Stimulated activated CD4-positive, alpha-beta T cell treated with anti-CD3 and anti-CD28 coated beads, Interleukin-1b, Interleukin-23, amount 100 ng/mL, for 1 hour (primary cell): ENCODE data around the gene RAPGEF1.
"Not testable (repeated sequence)": the region's sequence is repeated elsewhere in the genome, so short reads cannot be mapped to it uniquely, and the experiment has no call there.

Source experiments
- DNase-seq, 2 donors: peaks; one replicate each; pipeline ENCODE4 v3.0.0-alpha.2; 2020; ENCODE audit warnings: low read depth in 2 of 2

The RAPGEF1 gene

DNA sequence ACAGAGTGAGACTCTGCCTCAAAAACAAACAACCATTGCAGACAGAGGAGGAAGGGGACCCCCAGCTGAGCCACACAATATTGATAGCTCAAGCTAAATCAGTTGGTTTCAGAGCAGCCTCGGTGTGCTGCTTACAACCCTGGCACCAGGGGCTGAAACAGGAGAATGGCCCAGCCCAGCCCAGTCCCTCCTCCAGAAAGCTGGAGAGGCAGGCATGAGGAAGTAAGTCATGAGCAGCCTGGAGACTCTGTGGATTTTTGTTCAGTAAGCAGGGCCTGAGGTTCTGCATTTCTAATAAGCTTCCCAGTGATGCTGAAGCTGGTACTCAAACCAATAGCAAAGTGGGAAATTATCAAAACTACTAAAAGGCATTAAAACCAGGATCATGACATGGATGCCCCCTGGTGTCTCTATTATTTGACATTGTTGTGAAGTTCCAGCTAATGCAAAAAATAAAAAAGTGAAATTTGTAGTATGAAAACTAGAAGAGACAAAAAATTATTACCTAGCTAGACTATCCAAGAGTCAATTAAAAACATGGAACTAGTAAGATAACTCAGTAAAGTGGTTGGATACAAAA lies 180.4 kb downstream of the RAPGEF1 start:
- no peak for DNase-seq

DNA sequence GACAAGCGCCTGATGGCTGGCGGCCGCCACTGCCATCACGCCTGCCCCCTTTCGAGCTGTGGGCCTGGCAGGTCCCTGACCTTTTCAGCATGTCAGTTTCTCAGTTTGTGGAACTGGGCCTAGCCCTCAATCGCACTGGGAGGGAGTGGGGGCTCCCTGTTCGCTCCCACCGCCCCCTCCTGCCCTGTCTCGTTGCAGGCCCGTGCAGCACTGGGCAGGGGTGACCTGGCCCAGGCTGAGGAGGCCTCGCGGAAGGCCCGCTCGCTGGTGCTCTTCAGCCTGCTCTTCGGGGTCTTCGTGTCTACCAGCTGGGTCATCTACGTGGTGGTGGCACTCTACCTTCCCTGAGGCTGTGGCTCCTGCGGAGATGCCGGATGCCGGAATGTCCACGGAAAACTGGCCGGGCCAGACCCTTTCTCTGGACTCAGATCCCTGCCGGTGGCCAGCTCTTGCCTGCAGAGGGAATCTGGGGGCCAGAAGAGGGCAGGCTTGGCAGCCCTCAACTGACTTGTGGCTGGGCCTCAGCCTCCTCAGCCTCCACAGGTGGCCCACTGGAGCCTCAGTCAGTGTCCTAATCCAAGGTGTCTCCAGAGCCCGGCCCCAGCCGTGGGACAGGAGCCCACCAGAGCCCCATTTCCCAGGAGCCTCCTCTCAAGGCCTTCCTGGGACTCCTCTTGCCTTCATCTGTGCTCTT lies 181.9 kb downstream of the RAPGEF1 start:
- no peak for DNase-seq

DNA sequence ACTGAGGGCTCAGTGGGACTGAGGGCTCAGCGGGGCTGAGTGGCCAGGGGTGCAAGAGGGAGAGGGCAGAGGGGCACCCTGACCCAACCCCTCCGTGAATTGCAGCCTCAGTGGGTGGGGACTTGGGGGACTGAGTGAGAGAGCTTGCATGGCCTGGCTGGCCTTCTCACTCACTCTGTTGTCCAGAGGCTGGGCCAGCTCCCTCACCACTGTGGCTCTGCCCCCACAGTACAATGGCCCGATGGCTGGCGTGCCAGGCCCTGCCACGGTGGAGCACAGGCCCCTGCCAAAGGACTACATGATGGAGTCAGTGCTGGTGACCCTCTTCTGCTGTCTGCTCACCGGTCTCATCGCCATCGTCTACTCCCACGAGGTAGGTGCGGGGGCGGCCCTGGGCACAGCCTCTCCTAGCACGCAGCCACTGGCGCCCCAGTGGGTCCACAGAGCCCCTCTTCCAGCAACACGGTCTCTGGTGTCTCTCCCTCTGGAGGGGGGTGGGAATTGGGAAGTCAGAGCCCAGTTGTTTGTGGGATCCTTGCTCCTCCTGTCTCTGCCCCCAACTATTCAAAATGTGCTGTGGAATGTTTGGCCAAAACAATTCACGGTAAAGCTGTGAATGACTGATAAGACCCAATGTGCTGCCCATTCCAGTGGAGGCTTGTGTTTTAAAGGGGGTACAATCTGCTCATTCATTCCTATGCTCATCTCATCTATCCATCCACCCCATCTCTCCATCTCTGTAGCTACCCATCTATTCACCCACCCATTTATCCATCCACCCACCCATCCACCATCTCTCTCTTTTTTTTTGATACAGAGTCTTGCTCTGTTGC lies 183.8 kb downstream of the RAPGEF1 start:
- no peak for DNase-seq

DNA sequence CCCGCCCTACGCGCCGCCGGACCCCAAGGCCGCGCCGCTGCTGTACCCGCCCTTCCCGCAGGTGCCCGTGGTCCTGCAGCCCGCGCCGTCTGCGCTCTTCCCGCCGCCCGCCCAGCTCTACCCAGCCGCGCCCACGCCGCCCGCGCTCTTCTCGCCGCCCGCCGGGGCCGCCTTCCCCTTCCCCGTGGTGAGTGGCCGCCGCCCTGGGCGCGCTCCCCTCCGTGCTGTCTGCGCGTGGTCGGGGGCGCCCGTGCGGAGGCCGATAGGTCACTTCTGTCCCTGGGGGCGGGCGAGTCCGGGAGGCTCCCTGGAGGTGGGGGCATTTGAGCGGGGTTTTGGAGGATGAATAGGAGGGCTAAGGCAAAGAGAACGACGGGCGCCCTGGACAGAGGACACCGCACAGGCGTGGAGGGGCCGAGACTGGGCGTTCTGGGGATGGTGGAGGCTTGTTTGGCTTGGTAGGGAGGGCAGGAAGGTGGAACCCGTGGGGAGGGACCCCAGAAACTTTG lies 185.0 kb downstream of the RAPGEF1 start:
- DNase-seq: no peak

DNA sequence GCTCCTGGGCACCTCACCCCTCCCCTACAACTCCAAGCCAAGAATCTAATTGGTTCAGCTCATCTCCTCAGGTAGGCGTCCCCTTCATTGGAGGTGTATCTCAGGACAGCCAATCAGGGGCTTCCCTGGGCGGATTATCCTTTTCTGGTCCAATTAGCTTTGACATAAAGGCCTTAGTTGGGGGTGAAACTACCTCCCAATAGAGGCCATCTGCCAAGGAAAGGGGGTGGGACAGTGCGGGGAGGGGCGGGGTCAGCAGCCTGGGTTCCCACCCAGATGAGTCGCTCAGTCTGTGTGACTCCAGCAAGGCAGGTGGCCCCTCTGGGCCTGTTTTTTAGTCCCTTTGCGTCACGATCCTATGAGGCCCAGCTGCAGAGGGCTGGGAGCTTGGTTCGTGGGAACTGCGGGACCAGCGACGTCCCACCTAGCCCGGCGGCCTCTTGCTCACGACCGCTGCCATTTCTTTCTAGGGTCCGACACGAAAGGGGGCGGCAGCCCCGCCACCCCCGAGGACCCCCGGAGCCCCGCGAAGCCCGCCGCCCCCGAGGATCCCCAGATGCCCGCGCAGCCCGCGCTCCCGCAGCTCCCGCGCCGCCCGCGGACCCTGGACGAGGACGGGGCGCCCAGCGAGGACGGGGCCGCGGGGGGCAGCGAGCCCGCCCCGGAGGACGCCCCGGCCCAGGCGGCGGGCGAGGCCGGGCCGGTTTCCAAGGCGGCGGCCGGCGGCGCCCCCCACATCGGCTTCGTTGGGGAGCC lies 185.6 kb downstream of the RAPGEF1 start:
- no peak for DNase-seq

DNA sequence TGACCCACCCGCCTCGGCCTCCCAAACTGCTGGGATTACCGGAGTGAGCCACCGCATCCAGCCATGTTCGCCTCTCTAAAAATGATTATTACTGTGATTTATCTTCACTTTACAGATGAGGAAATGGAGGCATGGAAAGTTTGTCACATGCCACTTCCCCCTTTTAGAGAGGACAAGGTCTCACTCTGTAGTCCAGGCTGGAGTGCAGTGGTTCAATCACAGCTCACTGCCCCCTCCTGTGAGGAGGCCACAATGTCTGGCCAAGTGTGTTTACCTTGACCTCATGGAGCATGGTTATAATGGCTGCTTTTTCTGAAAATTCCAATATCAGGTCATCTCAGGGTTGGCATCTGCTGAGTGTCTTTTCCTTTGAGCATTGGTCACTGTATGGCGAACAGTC lies 187.8 kb downstream of the RAPGEF1 start:
- no peak for DNase-seq

DNA sequence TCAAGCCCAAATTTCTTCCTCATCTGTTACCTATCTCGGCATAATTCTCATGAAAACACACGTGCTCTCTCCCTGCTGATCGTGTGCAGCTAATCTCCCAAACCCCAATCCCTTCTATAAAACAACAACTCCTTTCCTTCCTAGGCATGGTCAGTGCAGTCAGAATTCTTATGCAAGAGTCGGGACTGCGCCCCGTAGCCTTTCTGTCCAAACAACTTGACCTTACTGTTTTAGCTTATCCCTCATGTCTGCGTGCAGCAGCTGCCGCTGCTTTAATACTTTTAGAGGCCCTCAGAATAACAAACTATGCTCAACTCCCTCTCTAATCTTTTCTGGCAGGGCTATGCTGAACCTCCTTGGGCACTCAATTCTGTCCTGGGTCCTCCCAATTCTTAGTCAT lies 189.4 kb downstream of the RAPGEF1 start:
- DNase-seq: not testable (repeated sequence)

DNA sequence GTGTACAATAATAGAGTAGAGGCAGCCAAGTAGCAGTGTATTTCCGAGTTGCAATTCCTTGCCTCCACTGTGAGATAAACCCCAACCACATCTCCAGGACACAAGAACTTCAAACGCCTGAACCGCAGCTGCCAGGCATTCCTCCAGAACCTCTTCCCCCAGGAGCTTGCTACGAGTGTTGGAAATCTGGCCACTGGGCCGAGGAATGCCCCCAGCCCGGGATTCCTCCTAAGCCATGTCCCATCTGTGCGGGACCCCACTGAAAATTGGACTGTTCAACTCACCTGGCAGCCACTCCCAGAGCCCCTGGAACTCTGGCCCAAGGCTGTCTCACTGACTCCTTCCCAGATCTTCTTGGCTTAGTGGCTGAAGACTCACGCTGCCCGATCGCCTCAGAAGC lies 190.7 kb downstream of the RAPGEF1 start:
- not testable (repeated sequence) for DNase-seq

DNA sequence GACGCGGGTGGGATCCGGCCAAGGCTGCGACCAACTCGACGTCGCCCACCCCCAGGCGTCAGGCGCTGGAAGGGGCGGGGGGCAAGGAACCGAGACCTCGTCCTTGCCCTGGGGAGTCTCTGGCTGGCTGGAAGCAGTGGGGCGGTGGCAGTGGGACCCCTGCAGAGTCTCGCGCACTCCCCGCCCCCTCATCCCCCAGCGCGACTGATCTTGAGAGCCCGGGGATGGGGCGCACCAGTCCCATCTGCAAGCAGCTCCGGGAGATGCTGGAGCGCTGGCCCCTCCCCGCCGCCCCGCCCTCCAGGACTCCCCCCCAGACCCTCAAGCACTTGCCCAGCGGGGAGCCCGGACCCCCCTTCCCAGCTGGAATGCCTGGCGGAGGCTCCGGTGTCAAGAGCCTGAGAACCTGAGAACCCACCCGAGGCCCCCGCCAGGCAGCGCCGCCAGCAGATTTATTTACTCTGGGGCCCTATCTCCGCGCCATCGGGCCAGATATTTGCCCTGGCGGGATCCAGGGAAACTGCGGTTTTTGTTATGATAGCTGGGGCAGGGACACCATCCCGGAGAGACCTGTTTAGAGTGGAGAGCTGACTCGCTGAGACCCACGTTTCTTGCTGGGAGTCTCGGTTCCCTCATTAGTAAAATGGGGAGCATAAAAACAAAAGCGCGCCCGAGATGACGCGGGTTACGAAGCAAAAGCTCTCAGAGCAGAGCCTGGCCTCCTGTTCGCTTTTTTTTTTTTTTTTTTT lies 193.4 kb downstream of the RAPGEF1 start:
- DNase-seq: no peak

DNA sequence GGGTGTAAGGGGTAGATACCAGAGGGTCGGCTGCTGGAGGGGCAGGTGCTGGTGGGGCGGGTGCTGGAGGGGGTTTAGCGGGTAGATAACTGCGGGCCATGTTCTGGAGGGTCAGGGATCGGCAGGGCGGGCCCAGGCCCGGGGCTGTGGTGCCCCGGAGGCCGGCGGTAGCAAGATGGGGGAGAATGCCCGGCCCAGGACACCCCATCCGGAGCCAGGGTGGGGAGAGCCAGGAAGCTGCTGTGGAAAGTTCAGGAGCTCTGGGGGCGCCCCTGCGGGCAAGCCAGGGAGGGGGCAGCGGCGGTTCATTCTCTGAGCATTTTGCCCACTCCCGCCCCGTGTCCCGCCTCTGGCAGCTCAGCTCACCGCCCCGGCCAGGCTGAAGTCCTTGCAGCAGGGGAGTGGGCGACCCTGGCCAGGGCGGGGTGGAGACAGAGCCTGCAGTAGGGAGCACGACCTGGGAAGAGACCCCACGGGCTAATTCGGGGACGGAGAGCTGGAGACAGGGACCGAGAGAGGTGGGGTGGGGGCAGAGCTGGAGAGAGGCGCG lies 194.0 kb downstream of the RAPGEF1 start:
- DNase-seq: no peak

DNA sequence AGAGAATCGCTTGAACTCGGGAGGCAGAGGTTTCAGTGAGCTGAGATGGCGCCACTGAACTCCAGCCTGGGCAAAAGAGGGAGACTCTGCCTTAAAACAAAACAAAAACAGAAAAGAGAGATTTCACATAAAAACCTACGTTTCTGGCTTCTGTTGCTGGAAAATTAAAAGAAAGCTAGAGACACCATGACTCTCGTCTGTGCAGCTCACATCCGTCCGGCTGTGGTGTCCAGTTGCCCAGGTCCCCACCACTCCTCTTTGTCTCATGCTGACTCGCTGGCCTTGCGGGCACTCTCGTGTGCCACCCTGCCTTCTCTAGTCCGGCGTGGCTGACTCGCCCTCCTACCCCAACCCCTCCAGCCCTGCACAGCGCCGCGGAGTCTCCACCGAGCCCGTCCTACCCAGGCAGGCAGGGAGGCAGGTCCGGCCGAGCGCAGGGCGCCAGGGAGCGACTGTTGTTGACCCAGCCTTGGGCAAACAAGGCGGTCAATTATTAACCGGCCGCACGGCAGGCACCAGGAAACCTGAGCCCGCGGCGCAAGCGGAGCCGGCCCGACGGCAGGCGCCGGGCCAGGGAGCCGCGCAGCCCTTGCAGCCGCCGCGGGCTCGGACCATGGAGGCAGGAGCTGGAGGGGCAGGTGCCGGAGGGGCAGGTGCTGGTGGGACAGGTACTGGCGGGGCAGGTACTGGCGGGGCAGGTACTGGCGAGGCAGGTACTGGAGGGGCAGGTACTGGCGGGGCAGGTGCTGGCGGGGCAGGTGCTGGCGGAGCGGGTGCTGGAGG lies 194.7 kb downstream of the RAPGEF1 start, which contains the start of gene PRRT1B:
Gene PRRT1B, plus strand, starts transcription at position 521 of the 783 bp plus-strand sequence. Its CDS starts 93 bp downstream, at position 614.
- no peak for DNase-seq

DNA sequence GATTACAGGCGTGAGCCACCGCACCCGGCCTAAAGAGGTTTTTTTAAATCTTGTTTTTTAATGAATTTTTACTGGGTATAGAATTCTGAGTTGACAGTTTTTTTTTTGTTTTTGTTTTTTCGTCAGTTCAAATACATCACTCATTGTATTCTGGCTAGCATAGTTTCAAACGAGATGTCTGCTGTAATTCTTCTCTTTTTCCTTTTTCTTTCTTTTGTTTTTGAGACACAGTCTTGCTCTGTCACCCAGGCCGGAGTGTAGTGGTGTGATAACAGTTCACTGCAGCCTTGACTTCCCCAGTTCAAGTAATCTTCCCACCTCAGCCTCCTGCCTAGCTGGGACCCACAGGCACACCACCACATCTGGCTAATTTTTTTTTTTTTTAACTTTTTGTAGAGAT lies 196.7 kb downstream of the RAPGEF1 start:
- no peak for DNase-seq

DNA sequence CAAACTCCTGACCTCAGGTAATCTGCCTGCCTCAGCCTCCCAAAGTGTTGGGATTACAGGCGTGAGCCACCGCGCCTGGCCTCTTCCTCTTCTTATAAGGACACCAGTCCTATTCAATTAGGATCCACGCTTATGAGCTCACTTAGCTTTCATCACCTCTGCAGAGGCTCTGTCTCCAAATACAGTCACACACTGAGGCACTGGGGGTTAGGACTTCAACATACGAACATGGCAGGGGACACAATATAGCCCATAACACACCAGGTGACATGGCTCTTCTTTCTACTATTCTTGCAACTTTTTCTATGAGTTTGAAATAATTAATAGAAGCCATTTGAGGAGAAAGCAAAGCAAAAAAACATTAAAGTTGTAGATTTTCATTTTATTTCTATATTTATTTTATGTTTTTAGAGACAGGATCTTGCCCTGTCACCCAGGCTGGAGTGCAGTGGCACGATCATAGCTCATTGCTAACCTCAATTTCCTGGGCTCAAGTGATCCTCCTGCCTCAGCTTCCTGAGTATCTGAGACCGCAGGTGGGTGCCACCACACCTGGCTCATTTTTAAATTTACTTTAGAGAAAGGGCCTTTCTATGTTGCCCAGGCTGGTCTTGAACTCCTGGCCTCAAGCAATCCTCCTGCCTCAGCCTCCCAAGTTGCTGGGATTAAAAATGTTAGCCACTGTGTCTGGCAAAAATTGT lies 200.5 kb downstream of the RAPGEF1 start:
- no peak for DNase-seq

DNA sequence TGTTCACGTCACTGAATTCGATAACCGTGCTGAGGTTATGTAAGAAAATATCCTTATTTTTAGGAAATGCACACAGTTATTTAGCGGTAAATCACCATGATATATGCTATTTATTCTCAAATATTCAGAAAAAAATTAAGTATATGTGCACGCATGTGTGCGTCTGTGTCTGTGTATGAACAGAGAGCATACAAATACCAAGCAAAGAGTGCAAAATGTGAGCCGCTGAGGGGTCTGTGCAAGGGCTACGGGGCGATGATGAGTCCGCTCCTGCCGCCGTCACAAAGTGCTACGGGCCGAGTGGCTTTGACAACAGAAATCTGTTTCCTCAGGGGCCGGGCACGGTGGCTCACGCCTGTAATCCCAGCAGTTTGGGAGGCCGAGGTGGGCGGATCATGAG lies 201.9 kb downstream of the RAPGEF1 start:
- DNase-seq: no peak

DNA sequence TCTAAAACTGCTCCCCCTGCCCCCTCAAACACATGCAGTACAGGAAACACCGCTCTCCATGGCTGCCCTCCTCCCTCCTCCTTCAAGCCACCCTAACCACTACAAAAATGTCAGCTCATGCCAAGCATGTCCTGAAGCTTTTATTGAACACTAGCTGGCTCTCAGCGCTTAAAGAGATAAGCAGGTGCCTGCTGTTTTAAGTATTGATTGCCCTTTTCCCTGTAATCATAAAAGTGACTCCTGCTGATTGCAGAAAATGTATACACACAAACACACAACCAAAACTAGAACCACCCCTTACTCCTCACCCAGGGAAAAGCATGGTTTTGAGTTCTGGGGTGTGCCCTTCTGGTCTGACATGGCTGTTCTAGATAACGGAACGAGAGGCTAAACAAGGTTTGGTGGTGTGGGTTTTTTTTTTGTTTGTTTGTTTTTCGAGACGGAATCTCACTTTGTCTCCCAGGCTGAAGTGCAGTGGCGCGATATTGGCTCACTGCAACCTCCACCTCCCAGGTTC lies 205.1 kb downstream of the RAPGEF1 start:
- DNase-seq: no peak

DNA sequence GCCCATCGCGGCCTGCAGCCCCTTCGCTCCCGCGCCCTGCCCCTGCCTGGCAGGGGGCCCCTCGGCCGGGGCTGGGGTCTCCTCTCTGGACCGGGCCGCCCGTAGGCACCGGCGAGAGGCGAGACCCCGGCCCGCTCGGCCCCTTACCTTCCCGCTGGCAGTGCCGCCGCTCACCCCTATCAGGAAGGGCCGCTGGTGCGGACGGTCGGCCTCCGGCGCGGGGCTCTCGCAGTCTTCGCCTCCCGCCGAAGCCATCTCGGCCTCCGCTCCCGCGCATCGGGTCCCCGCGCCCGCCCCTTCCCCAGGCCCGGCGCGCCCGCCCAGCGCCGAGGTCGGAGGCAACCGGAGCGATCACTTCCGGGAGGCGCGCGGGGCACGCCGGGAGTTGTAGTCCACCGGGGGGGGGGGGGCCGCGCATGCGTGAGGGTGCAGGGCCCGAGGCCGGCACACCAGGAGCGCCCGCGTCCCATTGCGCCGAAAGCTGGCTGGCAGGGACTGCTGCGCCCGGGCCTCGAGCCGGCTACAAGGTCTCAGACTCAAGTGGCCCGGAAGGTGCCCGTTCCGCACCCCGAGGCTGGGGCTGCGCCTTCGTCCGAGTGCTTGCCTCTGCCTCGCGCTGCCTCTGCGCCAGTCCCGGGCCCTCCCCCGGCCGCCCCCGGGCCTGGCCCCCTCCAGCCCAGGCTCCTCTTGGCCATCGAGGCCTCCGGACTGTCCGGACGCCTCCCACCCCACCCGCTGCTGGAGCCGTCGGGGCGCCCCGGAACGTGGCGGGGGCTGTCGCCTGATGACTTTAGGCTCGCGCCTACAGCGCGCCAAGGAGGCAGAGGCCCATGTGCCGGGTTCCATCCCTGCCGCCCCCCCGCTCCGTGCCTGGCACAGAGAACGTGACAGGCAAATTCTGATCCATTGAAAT lies 208.7 kb downstream of the RAPGEF1 start, which contains the start of gene UCK1:
Gene UCK1, minus strand, starts transcription at position 344 of the 913 bp plus-strand sequence. Its CDS starts 89 bp downstream, at position 255.
- peak; percentile 38 to 41 for DNase-seq

DNA sequence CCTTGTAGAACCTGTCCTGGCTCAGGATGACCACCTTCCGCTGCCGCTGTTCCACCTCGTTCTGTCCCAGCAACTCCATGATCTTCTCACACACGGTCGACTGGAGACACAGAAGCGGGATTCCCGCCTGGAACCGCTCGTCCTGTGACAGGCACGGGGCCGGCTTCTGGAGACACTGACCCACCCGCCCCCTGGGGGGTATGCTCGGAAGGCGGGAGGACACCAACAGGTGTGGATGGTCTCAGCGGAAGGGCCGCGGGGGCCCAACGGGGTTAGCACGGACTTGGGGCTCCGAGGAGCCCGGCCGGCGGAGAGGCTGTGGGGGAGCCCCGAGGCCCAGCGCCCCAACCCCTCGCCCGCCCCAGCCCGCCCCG lies 209.3 kb downstream of the RAPGEF1 start:
- DNase-seq: no peak
